ENCODE measurements around the gene NPR2.

DNA sequence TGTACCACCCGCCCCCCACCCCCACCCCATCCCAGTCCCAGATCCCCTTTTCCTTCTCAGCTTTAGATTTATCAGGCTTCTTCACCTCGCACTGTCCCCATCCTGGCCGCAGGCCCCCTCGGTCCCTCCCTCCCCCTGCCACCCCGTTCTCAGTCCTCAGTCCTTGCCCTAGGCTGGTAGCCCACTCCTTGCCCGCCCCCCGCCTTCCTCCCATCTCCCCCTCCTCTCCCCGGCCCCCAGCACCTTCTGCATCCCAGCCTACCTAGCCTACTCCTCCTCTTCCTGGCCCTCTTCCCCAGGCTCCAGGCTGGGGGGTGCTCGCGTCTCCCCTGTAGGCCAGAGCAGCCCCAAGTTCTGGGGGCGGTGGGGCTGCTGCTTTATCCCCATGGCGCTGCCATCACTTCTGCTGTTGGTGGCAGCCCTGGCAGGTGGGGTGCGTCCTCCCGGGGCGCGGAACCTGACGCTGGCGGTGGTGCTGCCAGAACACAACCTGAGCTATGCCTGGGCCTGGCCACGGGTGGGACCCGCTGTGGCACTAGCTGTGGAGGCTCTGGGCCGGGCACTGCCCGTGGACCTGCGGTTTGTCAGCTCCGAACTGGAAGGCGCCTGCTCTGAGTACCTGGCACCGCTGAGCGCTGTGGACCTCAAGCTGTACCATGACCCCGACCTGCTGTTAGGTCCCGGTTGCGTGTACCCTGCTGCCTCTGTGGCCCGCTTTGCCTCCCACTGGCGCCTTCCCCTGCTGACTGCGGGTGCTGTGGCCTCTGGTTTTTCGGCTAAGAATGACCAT is 828 bp downstream of the NPR2 start:
- TF ChIP-seq, protein P1, sequence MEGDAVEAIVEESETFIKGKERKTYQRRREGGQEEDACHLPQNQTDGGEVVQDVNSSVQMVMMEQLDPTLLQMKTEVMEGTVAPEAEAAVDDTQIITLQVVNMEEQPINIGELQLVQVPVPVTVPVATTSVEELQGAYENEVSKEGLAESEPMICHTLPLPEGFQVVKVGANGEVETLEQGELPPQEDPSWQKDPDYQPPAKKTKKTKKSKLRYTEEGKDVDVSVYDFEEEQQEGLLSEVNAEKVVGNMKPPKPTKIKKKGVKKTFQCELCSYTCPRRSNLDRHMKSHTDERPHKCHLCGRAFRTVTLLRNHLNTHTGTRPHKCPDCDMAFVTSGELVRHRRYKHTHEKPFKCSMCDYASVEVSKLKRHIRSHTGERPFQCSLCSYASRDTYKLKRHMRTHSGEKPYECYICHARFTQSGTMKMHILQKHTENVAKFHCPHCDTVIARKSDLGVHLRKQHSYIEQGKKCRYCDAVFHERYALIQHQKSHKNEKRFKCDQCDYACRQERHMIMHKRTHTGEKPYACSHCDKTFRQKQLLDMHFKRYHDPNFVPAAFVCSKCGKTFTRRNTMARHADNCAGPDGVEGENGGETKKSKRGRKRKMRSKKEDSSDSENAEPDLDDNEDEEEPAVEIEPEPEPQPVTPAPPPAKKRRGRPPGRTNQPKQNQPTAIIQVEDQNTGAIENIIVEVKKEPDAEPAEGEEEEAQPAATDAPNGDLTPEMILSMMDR (IDR thresholded peaks at IDR 0.05), result no peak
- no peak for TF ChIP-seq POLR2AphosphoS5 (IDR thresholded peaks at IDR 0.05)
